Myocyte (in vitro differentiated cells): ENCODE data around the gene B3GNT5. TPM values are rescaled to one million over a fixed set of nuclear protein-coding genes. Genes with fewer than 3 reads are reported as not detected.
"Not testable (repeated sequence)": the region's sequence is repeated elsewhere in the genome, so short reads cannot be mapped to it uniquely, and the experiment has no call there.

Experiments used
- DNase-seq: peaks from one replicate; pipeline ENCODE4 v3.0.0-alpha.2; 2012; ENCODE audit warnings: low read depth
- total RNA-seq: library from RNA; depleted of rRNA; stranded (reverse); fragments of >200 nt; gene quantifications from 2 replicates; pipeline ENCODE4 v1.2.3, GENCODE V29; 2014

The B3GNT5 gene
- total RNA-seq, 1 donor from 2014 or later, result 8.3 TPM

- no peak for DNase-seq
These were observed 23.9 kb upstream of the B3GNT5 start for GRCh38 chr3:183229178-183229577.

GRCh38 chr3:183230251-183230650 is 22.8 kb upstream of the B3GNT5 start:
- DNase-seq, result not testable (repeated sequence)

GRCh38 chr3:183230826-183231225 is 22.2 kb upstream of the B3GNT5 start:
- no peak for DNase-seq

GRCh38 chr3:183233966-183234365 is 19.1 kb upstream of the B3GNT5 start:
- DNase-seq, result no peak

GRCh38 chr3:183239046-183239445 is 14.0 kb upstream of the B3GNT5 start:
- DNase-seq, result no peak

- DNase-seq, result no peak
These were observed 10.6 kb upstream of the B3GNT5 start for GRCh38 chr3:183242431-183242830.

- DNase-seq, result peak; percentile 23
These were observed 8.8 kb upstream of the B3GNT5 start for GRCh38 chr3:183244219-183244618.

- no peak for DNase-seq
These were observed 8.0 kb upstream of the B3GNT5 start for GRCh38 chr3:183244981-183245476.

GRCh38 chr3:183247011-183247589 is 6.0 kb upstream of the B3GNT5 start:
- DNase-seq, result no peak

- no peak for DNase-seq
These were observed 3.9 kb upstream of the B3GNT5 start for GRCh38 chr3:183249006-183249718.

GRCh38 chr3:183252118-183252782 is 803 bp upstream of the B3GNT5 start:
- no peak for DNase-seq

GRCh38 chr3:183253528-183254486 is 754 bp downstream of the B3GNT5 start:
- peak; percentile 72 for DNase-seq

- peak; percentile 33 for DNase-seq
These were observed 1.7 kb downstream of the B3GNT5 start for GRCh38 chr3:183254487-183255347.

- DNase-seq, result peak; percentile 22
These were observed 2.3 kb downstream of the B3GNT5 start for GRCh38 chr3:183255348-183255730.

GRCh38 chr3:183259087-183259486 is 6.0 kb downstream of the B3GNT5 start:
- DNase-seq, result no peak

GRCh38 chr3:183259621-183260020 is 6.6 kb downstream of the B3GNT5 start:
- DNase-seq, result peak; percentile 51

- DNase-seq, result no peak
These were observed 7.3 kb downstream of the B3GNT5 start for GRCh38 chr3:183260167-183260904.

- no peak for DNase-seq
These were observed 8.2 kb downstream of the B3GNT5 start for GRCh38 chr3:183261151-183261724.

- no peak for DNase-seq
These were observed 9.9 kb downstream of the B3GNT5 start for GRCh38 chr3:183262875-183263378.
